Adrenal gland (tissue), 12 donors: ENCODE results near the gene ATP9A. TPM values are rescaled to one million over a fixed set of nuclear protein-coding genes. Genes with fewer than 3 reads are reported as not detected.

ENCODE experiments used
- DNase-seq, 7 donors: peaks; one replicate each; pipeline ENCODE4 v3.0.0-alpha.2; 2019 to 2020
- H3K27ac ChIP-seq, 5 donors: fragments of 200-600 bp; sonication (generic) in 4 of 5; 1 replicate in 3 of 5; 2 replicates in 2 of 5; pipeline versions ENCODE4 v1.5.1 to v1.8.0; 2016 to 2020; ENCODE audit warnings: mild to moderate bottlenecking in 1 of 5
- H3K27me3 ChIP-seq: fragments of 200-600 bp; 2 replicates; pipeline ENCODE4 v1.8.0; 2021
- H3K36me3 ChIP-seq, 2 donors: fragments of 200-600 bp; replicated peaks in 1 of 2; 1 replicate in 1 of 2; 2 replicates in 1 of 2; pipeline versions ENCODE4 v1.5.1 to v1.8.0; 2018 to 2022
- H3K4me1 ChIP-seq, 2 donors: fragments of 200-600 bp; replicated peaks in 1 of 2; 1 replicate in 1 of 2; 2 replicates in 1 of 2; pipeline versions ENCODE4 v1.5.1 to v1.8.0; 2018 to 2021
- H3K4me3 ChIP-seq, 4 donors: fragments of 200-600 bp; sonication (generic) in 3 of 4; one replicate each; pipeline ENCODE4 v1.5.1; 2016 to 2018
- H3K9me3 ChIP-seq, 3 donors: fragments of 200-600 bp; sonication (generic) in 1 of 3; replicated peaks in 1 of 3; 1 replicate in 2 of 3; 2 replicates in 1 of 3; pipeline versions ENCODE4 v1.5.1 to v1.8.0; 2016 to 2021
- POLR2A ChIP-seq, 2 donors: fragments of 450-650 bp; IDR thresholded peaks; one replicate each; pipeline ENCODE4 v1.6.1; 2017; ENCODE audit warnings: antibody characterized with exemption in 2 of 2, mild to moderate bottlenecking in 2 of 2, moderate library complexity in 1 of 2
- WGBS, 4 donors: extraction: QIAGEN DNeasy Blood & Tissue Kit in 2 of 4; methylation state at CpG; one replicate each; pipeline versions ENCODE4 v1.1.5 to v1.1.7; 2013 to 2017; 5-methylcytosine and 5-hydroxymethylcytosine counted together
- intact Hi-C, 2 donors: fragments of 100-400 bp; cut with DNase I; formaldehyde crosslinking; loops; one replicate each; pipeline versions ENCODE4 v1.14.1 to v1.15.0; 2022 to 2023
- polyA plus RNA-seq, 3 donors: library from polyadenylated mRNA; stranded (reverse); fragments of 200-250 nt in 2 of 3; fragments of 350-450 nt in 1 of 3; fragmentation: Illumina TruSeq in 1 of 3; extraction: RNeasy Lipid Tissue Mini Kit (QIAGEN cat#74804) in 1 of 3; gene quantifications; one replicate each; pipeline ENCODE4 v1.2.3, GENCODE V29; 2013 to 2014
- total RNA-seq, 9 donors: library from RNA; depleted of rRNA in 4 of 9; stranded (reverse); fragments of >200 nt in 4 of 9; fragments of 120-200 nt in 1 of 9; fragmentation: NEBNext Ultra II Directional in 1 of 9; extraction: Animal tissue kit (Norgen Biotek cat#: 25700) in 1 of 9; gene quantifications; one replicate each; pipeline versions ENCODE4 v1.1.0 to v1.2.4, GENCODE V29; 2013 to 2023
- TF ChIP-seq, protein P1 (sequence below), 6 experiments: fragments of 450-650 bp in 4 of 6; fragments of 200-600 bp in 2 of 6; sonication (generic) in 1 of 6; IDR thresholded peaks; 1 replicate in 5 of 6; 2 replicates in 1 of 6; pipeline versions ENCODE4 v1.5.1 to v1.8.0; 2016 to 2021; ENCODE audit warnings: antibody characterized with exemption in 6 of 6, mild to moderate bottlenecking in 2 of 6, moderate library complexity in 1 of 6
- donor health status: healthy with polysubstance abuse.
- donor health status: Bipolar disorder and iron deficiency.
- donor health status: DM: yes; HTN: yes; CAD: no.
- donor health status: DM: no; HTN: no; CAD: no.
- donor health status: DM: no; HTN: no; CAD: no.
- donor health status: DM: yes; HTN: yes; CAD: no.

The ATP9A gene
- total and polyA plus RNA-seq, 12 donors: 3.7 to 34.5 (median 16.7) TPM

DNA sequence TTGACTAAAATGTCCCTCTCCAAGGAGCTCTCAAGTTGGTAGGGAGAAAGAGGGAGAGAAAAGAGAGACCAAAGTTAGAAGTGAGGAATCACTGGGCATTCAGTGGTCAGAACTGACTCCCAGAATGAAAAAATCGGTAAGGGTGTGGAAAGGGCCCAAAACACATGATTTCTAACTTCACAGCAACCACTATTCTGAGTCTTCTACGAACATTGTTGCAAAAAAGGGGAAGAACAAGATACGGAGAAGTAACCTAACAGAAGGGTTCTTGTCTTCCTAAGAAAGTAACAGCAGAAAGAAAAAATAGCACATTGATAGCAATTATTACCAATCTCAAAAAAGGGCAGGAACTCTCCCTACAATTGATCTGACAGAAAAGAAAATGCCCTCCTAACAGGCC, 65.6 kb downstream of the ATP9A start:
- 52 to 69% (median 65%) methylated on average over 3 of the region's 3 CpGs for WGBS, 4 donors
- no peak overlapping the region for H3K27ac ChIP-seq

DNA sequence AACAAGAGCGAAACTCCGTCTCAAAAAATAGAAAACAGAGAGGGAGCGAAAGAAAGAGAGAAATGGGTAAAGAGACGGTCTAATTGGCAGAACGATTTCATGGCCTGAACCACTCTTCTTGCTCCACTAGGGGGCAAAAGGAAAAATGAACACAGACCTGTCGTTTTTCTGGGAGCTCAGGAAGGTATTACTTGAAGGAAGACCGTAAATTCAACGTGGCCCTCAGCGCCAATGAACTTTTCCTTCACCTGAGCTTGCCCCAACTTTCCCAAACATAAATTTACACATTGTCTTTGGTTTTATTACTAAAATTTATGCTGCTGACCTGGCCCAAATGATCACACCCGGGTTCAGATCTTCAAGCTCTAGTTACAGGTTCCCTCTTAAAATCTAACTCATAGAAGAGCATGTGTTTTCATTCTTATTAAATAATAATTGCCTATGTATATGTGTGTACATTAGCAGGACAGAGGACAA, 67.3 kb downstream of the ATP9A start:
- H3K36me3 ChIP-seq: no peaks in the 10 kb centered on the region
- H3K4me3 ChIP-seq: no peak overlapping the region
- peaks cover 8 to 12% of the 10 kb centered on the region in 2 donors for H3K4me1 ChIP-seq
- no peak overlapping the region for H3K27ac ChIP-seq
- TF ChIP-seq, protein P1, sequence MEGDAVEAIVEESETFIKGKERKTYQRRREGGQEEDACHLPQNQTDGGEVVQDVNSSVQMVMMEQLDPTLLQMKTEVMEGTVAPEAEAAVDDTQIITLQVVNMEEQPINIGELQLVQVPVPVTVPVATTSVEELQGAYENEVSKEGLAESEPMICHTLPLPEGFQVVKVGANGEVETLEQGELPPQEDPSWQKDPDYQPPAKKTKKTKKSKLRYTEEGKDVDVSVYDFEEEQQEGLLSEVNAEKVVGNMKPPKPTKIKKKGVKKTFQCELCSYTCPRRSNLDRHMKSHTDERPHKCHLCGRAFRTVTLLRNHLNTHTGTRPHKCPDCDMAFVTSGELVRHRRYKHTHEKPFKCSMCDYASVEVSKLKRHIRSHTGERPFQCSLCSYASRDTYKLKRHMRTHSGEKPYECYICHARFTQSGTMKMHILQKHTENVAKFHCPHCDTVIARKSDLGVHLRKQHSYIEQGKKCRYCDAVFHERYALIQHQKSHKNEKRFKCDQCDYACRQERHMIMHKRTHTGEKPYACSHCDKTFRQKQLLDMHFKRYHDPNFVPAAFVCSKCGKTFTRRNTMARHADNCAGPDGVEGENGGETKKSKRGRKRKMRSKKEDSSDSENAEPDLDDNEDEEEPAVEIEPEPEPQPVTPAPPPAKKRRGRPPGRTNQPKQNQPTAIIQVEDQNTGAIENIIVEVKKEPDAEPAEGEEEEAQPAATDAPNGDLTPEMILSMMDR (IDR thresholded peaks at IDR 0.05): peak; percentile 60 to 70 (median 67)
- no peak for TF ChIP-seq POLR2A (IDR thresholded peaks at IDR 0.05)
- DNase-seq: peak in 6 of 7 donors; percentile 19 to 58 (median 28)
- H3K27me3 ChIP-seq: no peaks in the 10 kb centered on the region
- H3K9me3 ChIP-seq: no peaks in the 10 kb centered on the region
- intact Hi-C loops: loop anchor here (5.0 to 10.0 kb wide), 2 partner anchors 381 to 384 kb away; no protein-coding TSS in a partner anchor
- WGBS, 4 donors: 33 to 50% (median 41%) methylated on average over 10 of the region's 10 CpGs

More for the DNA sequence above, 65.6 kb downstream of the ATP9A start:
- Histone ChIP-seq H3K4me3 (no peak overlapping the region), H3K4me1 (no peaks in the 10 kb centered on the region), H3K27me3 (no peaks in the 10 kb centered on the region), H3K36me3 (no peaks in the 10 kb centered on the region), H3K9me3 (no peaks in the 10 kb centered on the region)
- no peak for TF ChIP-seq POLR2A (IDR thresholded peaks at IDR 0.05)
- TF ChIP-seq, protein P1 (IDR thresholded peaks at IDR 0.05): no peak
- intact Hi-C loops: loop anchor here (5.0 to 10.0 kb wide), 2 partner anchors 380 to 382 kb away; no protein-coding TSS in a partner anchor
- no peak for DNase-seq

DNA sequence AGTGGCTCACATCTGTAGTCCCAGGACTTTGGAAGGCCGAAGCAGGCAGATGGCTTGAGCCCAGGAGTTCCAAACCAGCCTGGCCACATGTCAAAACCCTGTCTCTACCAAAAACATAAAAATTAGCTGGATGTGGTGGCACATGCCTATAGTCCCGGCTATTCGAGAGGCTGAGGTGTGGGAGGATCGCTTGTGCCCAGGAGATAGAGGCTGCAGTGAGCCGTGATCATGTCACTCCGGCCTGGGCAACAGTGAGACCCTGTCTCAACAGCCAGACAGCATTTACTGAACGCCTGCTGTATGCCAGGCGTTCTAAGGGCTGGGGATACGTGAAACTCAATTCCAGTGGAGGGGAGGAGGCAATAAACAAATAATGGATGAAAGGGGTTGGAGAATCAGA, 69.9 kb downstream of the ATP9A start:
- Histone ChIP-seq H3K9me3 (no peaks in the 10 kb centered on the region), H3K36me3 (no peaks in the 10 kb centered on the region), H3K4me3 (no peak overlapping the region), H3K4me1 (peaks cover 10 to 14% of the 10 kb centered on the region in 2 donors), H3K27ac (no peak overlapping the region), H3K27me3 (no peaks in the 10 kb centered on the region)
- WGBS, 4 donors: 77 to 95% (median 91%) methylated on average over 7 to 9 of the region's 9 CpGs
- TF ChIP-seq, protein P1 (IDR thresholded peaks at IDR 0.05): no peak
- no peak for TF ChIP-seq POLR2A (IDR thresholded peaks at IDR 0.05)
- DNase-seq: no peak
- intact Hi-C loops: no loop called here

DNA sequence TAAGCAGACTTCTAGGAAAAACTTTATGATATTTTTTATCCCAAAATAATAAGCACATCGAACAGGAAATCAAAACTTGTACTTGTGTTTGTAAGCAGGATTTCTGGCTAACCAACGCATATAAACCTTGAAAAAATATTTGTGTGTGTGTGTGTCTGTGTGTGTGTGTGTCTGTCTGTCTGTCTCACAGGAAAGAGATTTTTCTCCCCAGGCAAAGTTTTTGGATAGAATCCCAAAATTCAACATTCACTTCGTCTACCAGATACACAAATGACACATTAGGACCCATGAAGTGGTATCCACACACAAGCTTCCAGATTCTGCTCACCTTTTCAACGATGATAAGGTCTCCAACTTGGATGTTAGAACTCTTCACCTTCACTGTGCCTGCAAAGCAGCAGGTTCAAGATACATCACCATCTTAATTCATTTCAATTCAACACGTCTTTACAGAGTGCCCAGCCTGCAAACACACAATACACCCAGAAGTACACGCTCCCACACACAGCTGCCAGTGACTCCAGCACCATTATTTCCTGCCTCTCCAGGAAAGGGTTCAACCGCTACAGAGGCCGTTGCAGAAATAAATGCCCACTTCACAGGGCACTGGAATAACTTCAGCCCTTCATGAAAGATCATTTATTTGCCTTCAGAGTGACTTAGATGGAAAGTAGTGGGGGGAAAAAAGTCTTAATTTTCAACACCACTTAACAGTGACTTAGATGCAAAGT, 70.9 kb downstream of the ATP9A start:
- peaks cover 10 to 14% of the 10 kb centered on the region in 2 donors for H3K4me1 ChIP-seq
- TF ChIP-seq POLR2A (IDR thresholded peaks at IDR 0.05): no peak
- TF ChIP-seq, protein P1 (IDR thresholded peaks at IDR 0.05): no peak
- WGBS, 4 donors: 59 to 64% (median 60%) methylated on average over 8 of the region's 8 CpGs

More for the DNA sequence above, 70.9 kb downstream of the ATP9A start:
- no peaks in the 10 kb centered on the region for H3K36me3 ChIP-seq
- intact Hi-C loops: no loop called here
- no peak overlapping the region for H3K27ac ChIP-seq
- no peak for DNase-seq
- H3K27me3 ChIP-seq: no peaks in the 10 kb centered on the region
- H3K4me3 ChIP-seq: no peak overlapping the region
- no peaks in the 10 kb centered on the region for H3K9me3 ChIP-seq
